ENCODE results near the gene TRIM65.

- no peak for TF ChIP-seq CEBPB (IDR thresholded peaks at IDR 0.05)
- TF ChIP-seq MAX (IDR thresholded peaks at IDR 0.05), result no peak
- no peak for TF ChIP-seq EP300 (IDR thresholded peaks at IDR 0.05; ENCODE audit: borderline replicate concordance)
- no peak for TF ChIP-seq RAD21 (IDR thresholded peaks at IDR 0.05; ENCODE audit: low read depth)
- no peak for TF ChIP-seq TEAD4 (IDR thresholded peaks at IDR 0.05)
- TF ChIP-seq CREB1 (IDR thresholded peaks at IDR 0.05; ENCODE audit: low read depth), result no peak
- TF ChIP-seq REST (IDR thresholded peaks at IDR 0.05; ENCODE audit: low read depth), result no peak
- TF ChIP-seq EGR1 (IDR thresholded peaks at IDR 0.05), result no peak
- TF ChIP-seq USF1 (IDR thresholded peaks at IDR 0.05), result no peak
These were observed 20.9 kb downstream of the TRIM65 start for GRCh38 chr17:75875940-75876189.
